K562 (cell line): Measurements from ENCODE around the gene PTPRR. TPM values are rescaled to one million over a fixed set of nuclear protein-coding genes. Genes with fewer than 3 reads are reported as not detected.

Experiments used
- ATAC-seq: fragments of 200-7000 bp; cut with Tn5 transposase; 3 replicates; pipeline ENCODE4 v1.9.1; 2020; ENCODE audit warnings: moderate library complexity
- BruUV-seq: library from RNA; stranded (reverse); fragments of 400-500 nt; replicated peaks from 2 replicates; lab custom pipeline; 2021; lab: Mats Ljungman, UMichigan
- CTCF ChIA-PET: fragments of 300-600 bp; formaldehyde crosslinking; extraction: SDS; loops from one replicate; lab custom pipeline; 2021; ENCODE audit warnings: low intra/inter-chr PET ratio; lab: Yijun Ruan, JAX
- POLR2A ChIA-PET: fragments of 300-600, 350-650 bp; sonication (Branson Sonifier 250); formaldehyde crosslinking; extraction: SDS; loops from one replicate; lab custom pipeline; 2021; ENCODE audit warnings: antibody characterized with exemption, inconsistent platforms; lab: Yijun Ruan, JAX
- DNase-seq, 4 experiments: peaks; one replicate each; pipeline versions ENCODE4 v3.0.0 to v3.0.0-alpha.2; 2011 to 2018; ENCODE audit warnings: low spot score in 3 of 4, mixed read lengths in 3 of 4; ENCODE audit errors: extremely low read depth in 1 of 4
- FAIRE-seq: peaks from 2 replicates; lab custom pipeline; 2011; peaks lifted over from hg19 to GRCh38; lab: Jason Lieb, UNC
- H2AFZ ChIP-seq: 2 replicates; pipeline ENCODE4 v1.6.0; 2011; ENCODE audit warnings: low read depth, low read length, control low read depth, inconsistent platforms
- H3K27ac ChIP-seq: fragments of 200-600 bp; 3 replicates; pipeline ENCODE4 v1.8.0; 2011; ENCODE audit warnings: low read depth, mild to moderate bottlenecking, control low read depth, inconsistent platforms, low read length, moderate library complexity, mixed read lengths; ENCODE audit errors: extremely low read depth
- H3K27me3 ChIP-seq, 2 experiments: fragments of 300-600 bp in 1 of 2; 2 replicates in 1 of 2; 3 replicates in 1 of 2; pipeline versions ENCODE4 v1.6.0 to v1.8.0; 2011; ENCODE audit warnings: inconsistent platforms in 2 of 2, low read length in 2 of 2, mild to moderate bottlenecking in 1 of 2, mixed read lengths in 1 of 2, moderate library complexity in 1 of 2; ENCODE audit not compliant: control insufficient read depth in 2 of 2, insufficient read depth in 2 of 2
- H3K36me3 ChIP-seq: fragments of 300-600 bp; 3 replicates; pipeline ENCODE4 v1.8.0; 2011; ENCODE audit warnings: mild to moderate bottlenecking, low read length, inconsistent platforms; ENCODE audit not compliant: control insufficient read depth, insufficient read depth
- H3K4me1 ChIP-seq, 2 experiments: fragments of 200-600 bp in 1 of 2; replicated peaks in 1 of 2; 2 replicates in 1 of 2; 3 replicates in 1 of 2; pipeline versions ENCODE4 v1.5.1 to v1.8.0; 2011; ENCODE audit warnings: inconsistent platforms in 2 of 2, low read length in 2 of 2, mild to moderate bottlenecking in 1 of 2, mixed read lengths in 1 of 2, moderate library complexity in 1 of 2; ENCODE audit not compliant: control insufficient read depth in 2 of 2, insufficient read depth in 2 of 2
- H3K4me2 ChIP-seq: 2 replicates; pipeline ENCODE4 v1.6.1; 2011; ENCODE audit warnings: low read length, control low read depth, inconsistent platforms, mixed read lengths; ENCODE audit not compliant: insufficient read depth
- H3K4me3 ChIP-seq: fragments of 200-600 bp; sonication (generic), shearing (Covaris generic); 2 replicates; pipeline ENCODE4 v1.5.1; 2016; ENCODE audit warnings: control low read depth, inconsistent platforms
- H3K79me2 ChIP-seq: fragments of 200-600 bp; 3 replicates; pipeline ENCODE4 v1.8.0; 2011; ENCODE audit warnings: low read length, inconsistent platforms; ENCODE audit not compliant: control insufficient read depth, insufficient read depth
- H3K9ac ChIP-seq, 2 experiments: 2 replicates each; pipeline versions ENCODE4 v1.6.0 to v1.6.1; 2011; ENCODE audit warnings: low read depth in 2 of 2, low read length in 2 of 2, control low read depth in 1 of 2, inconsistent platforms in 1 of 2, mild to moderate bottlenecking in 1 of 2, mixed read lengths in 1 of 2; ENCODE audit not compliant: insufficient read depth in 1 of 2
- H3K9me1 ChIP-seq: one replicate; pipeline ENCODE4 v1.6.0; 2011; ENCODE audit warnings: inconsistent platforms, mild to moderate bottlenecking, low read length, moderate library complexity; ENCODE audit not compliant: control insufficient read depth, insufficient read depth
- H3K9me3 ChIP-seq: replicated peaks from 2 replicates; pipeline ENCODE4 v1.5.1; 2011; ENCODE audit warnings: low read depth, low read length, inconsistent platforms; ENCODE audit not compliant: control insufficient read depth, insufficient read depth
- H4K20me1 ChIP-seq: replicated peaks from 2 replicates; pipeline ENCODE4 v1.6.1; 2011; ENCODE audit warnings: low read length, inconsistent platforms, mixed read lengths; ENCODE audit not compliant: control insufficient read depth, insufficient read depth
- C11orf30 ChIP-seq: fragments of 450-650 bp; IDR thresholded peaks from 2 replicates; pipeline ENCODE4 v1.6.1; 2016; ENCODE audit warnings: low read depth, mild to moderate bottlenecking
- GMEB1 ChIP-seq: fragments of 250-450 bp; sonication (Bioruptor Pico); IDR thresholded peaks from 2 replicates; pipeline ENCODE4 v1.4.0; 2020; ENCODE audit warnings: mild to moderate bottlenecking
- RFX1 ChIP-seq: fragments of 450-650 bp; IDR thresholded peaks from 2 replicates; pipeline ENCODE4 v1.6.1; 2016; ENCODE audit warnings: mild to moderate bottlenecking, moderate library complexity
- SP1 ChIP-seq: sonication (generic); formaldehyde crosslinking; IDR thresholded peaks from 2 replicates; pipeline ENCODE4 v1.8.1; 2022; ENCODE audit warnings: mild to moderate bottlenecking, missing genetic modification reagents
- ZNF316 ChIP-seq: fragments of 450-650 bp; IDR thresholded peaks from 2 replicates; pipeline ENCODE4 v1.6.1; 2016
- ZNF830 ChIP-seq: fragments of 250-450 bp; sonication (Bioruptor Pico); IDR thresholded peaks from 2 replicates; pipeline ENCODE4 v1.5.0; 2021; ENCODE audit warnings: mild to moderate bottlenecking
- WGBS: fragments of 100-300 bp; shearing (Covaris generic); methylation state at CpG from one replicate; pipeline ENCODE4 v1.1.6; 2016; ENCODE audit warnings: low coverage, mixed read lengths; ENCODE audit not compliant: insufficient coverage; ENCODE audit errors: missing lambda C conversion rate; 5-methylcytosine and 5-hydroxymethylcytosine counted together
- in situ Hi-C: fragments of 300-500 bp; cut with MboI; formaldehyde crosslinking; loops from 4 replicates; pipeline ENCODE4 v1.15.0; 2018; ENCODE audit warnings: inconsistent platforms, mixed read lengths
- intact Hi-C: fragments of 100-400 bp; cut with micrococcal nuclease; formaldehyde crosslinking; loops from 2 replicates; pipeline ENCODE4 v1.14.2; 2022
- polyA plus RNA-seq, 8 experiments: library from polyadenylated mRNA; depleted of rRNA in 4 of 8; stranded (reverse) in 5 of 8; unstranded in 3 of 8; fragments of >200 nt; fragmentation: Nextera tagmentation in 2 of 8; fragmentation: Illumina TruSeq in 1 of 8; extraction: Ambion mirVana in 2 of 8; extraction: Trizol in 1 of 8; gene quantifications; 2 replicates each; pipeline versions ENCODE4 v1.2.1 to v1.2.3, GENCODE V29; 2011 to 2014; ENCODE audit warnings: inconsistent platforms in 1 of 8, missing spikeins in 1 of 8
- total RNA-seq, 7 experiments: library from RNA; depleted of rRNA in 6 of 7; stranded (reverse); fragments of >200 nt in 6 of 7; fragmentation: Illumina TruSeq in 2 of 7; extraction: Trizol in 2 of 7; gene quantifications; 2 replicates each; pipeline versions ENCODE4 v1.2.1 to v1.2.3, GENCODE V29; 2011 to 2021; ENCODE audit warnings: low replicate concordance in 1 of 7

The PTPRR gene
- total and polyA plus RNA-seq, 9 of the 15 experiments (the other 6 are each of a cell fraction or from before 2014, with no cell fraction given), result 6.6 to 41.7 (median 12.3) TPM

DNA sequence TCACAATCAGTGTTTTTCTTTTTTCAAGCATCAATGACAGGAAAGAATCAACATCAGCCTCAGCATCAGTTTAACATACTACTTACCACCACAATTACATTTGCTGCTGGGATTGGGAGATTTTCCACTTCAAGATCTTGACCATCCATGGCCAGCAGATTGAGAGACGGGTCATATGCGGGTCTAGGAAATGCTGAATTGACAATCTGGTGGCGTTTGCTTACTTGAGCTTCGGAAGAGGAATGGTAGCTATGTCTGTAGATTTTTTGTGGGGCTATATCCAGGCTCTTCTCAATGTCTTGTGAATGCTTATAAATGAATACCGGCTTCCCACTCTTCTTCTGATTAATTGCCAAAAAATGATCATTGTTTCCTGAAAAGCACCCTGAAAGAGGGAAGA lies 27.9 kb downstream of the PTPRR start:
- no peaks in the 10 kb centered on the region for H3K36me3 ChIP-seq
- no peak overlapping the region for H3K27ac ChIP-seq
- POLR2A ChIA-PET, result no interaction called here
- DNase-seq, result no peak
- no TSS peak for BruUV-seq
- H4K20me1 ChIP-seq, result no peaks in the 10 kb centered on the region
- no peak for TF ChIP-seq ZNF830
- TF ChIP-seq SP1 (CRISPR knock-in tag), result no peak
- no peak for TF ChIP-seq GMEB1 (CRISPR knock-in tag)
- TF ChIP-seq RFX1, result no peak
- TF ChIP-seq ZNF316, result peak; percentile 40
- peak; percentile 26; the same call in 1 of the 2 replicates for TF ChIP-seq C11orf30
- TF ChIP-seq, all 486 proteins: peak for 2
- no peak overlapping the region for H3K4me3 ChIP-seq
- no peaks in the 10 kb centered on the region for H3K79me2 ChIP-seq
- in situ Hi-C loops (no loop called here), intact Hi-C loops (no loop called here)
- no peak overlapping the region for H3K4me2 ChIP-seq
- no peaks in the 10 kb centered on the region for H3K9me3 ChIP-seq
- 0% methylated on average over 5 of the region's 5 CpGs for WGBS
- no peak for FAIRE-seq
- H3K9ac ChIP-seq, result no peak overlapping the region
- H2AFZ ChIP-seq, result no peak overlapping the region
- CTCF ChIA-PET, result no interaction called here
- H3K27me3 ChIP-seq, result no peaks in the 10 kb centered on the region
- H3K4me1 ChIP-seq, result no peaks in the 10 kb centered on the region
- ATAC-seq, result no peak
- no peaks in the 10 kb centered on the region for H3K9me1 ChIP-seq
